SH-SY5Y (cell line): ENCODE measurements around the gene HMGN4.

ENCODE experiments used
- GATA2 ChIP-seq: IDR thresholded peaks from 2 replicates; pipeline ENCODE4 v1.6.1; 2011; ENCODE audit warnings: mild to moderate bottlenecking, low read depth, low read length
- GATA3 ChIP-seq: IDR thresholded peaks from 2 replicates; pipeline ENCODE4 v1.6.1; 2011; ENCODE audit warnings: low read depth, mild to moderate bottlenecking, low read length, moderate library complexity

HMGN4 gene

DNA sequence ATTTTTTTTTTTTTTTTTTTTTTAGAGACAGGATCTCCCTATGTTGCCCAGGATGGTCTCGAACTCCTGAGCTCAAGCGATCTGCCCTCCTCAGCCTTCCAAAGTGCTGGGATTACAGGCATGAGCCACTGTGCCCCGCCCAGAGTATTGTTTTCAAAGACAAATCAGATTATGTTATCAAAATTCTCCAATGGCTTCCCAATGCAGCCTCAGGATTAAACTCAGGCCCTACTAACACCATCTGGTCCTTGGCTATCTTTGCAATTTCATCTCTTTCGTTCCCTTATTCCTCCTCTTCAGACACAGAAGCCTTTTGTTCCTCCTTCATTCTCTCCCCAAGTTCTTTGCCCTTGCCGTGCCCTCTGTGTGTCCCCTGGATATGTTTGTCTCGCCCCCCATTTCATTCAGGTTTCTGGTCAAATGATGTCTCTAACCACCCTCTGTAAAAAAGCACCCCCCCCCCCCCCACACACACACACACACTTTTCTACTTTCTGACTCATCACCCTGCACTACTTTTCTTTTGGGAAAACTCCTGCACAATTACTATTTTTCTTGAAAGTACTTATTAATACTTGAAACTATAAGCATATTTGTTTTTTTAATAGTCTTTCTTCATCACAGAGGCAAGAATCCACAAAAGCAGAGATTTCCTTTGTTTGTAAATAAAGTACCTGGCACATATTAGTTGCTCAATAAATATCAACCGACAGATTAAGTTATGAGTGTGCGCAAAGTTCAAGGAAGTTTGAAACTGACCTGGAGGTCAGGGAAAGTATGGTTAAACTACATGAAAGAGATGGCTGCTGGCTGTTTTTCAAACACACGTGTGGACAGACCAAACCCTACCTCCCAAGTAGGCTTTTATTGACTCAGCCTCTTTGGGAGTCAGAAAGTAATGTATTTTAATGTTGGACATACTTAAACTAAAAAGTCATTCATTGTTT lies 21.4 kb upstream of the HMGN4 start:
- TF ChIP-seq GATA2 = no peak
- TF ChIP-seq GATA3 = no peak

DNA sequence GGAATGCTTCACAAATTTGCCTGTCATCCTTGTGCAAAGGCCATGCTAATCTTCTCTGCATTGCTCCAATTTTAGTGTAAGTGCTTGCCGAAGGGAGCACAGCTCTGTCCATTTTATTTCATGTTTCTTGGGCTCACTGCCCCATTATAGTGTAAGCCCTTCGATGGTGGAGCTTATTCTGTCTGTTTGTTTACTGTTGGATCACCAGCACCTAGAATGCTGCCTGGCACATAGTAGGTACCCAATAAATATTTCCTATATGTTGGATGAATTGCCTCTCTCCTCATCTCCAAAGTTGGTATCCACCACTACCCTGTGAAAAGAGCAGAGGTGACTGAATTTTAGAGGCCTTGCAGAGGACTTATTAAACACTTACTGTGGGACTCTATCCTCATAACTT lies 18.8 kb upstream of the HMGN4 start:
- no peak for TF ChIP-seq GATA2
- no peak for TF ChIP-seq GATA3

DNA sequence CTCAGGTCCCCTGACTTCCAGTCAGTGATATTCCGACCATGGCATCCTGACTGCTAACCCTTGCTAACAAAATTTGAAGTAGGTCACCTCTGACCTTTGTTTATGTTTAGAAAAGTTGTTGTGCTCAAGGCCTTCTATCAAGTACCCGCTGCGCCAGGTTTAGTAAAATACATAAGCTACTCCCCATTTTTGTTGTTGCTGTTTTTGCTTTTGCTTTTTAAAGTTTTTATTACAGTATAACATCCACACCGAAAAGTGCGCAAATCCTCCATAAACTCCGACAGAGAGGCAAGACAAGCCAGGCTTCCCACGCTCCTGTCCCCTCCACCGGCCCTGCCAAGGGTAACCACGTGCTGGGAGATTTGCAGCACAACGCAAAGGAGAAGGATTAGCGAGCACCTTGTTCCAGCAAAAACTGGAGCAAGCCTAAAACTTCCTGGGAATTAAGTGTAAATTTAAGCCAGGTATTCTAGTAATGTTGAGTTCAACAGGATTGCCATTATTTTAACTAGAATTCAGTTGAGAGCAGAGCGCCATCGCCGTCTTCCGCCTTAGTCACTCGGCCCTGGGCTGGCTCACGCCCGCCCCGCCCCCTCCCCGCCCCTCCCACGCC lies 17.8 kb upstream of the HMGN4 start:
- TF ChIP-seq GATA2 (no peak), GATA3 (no peak)

DNA sequence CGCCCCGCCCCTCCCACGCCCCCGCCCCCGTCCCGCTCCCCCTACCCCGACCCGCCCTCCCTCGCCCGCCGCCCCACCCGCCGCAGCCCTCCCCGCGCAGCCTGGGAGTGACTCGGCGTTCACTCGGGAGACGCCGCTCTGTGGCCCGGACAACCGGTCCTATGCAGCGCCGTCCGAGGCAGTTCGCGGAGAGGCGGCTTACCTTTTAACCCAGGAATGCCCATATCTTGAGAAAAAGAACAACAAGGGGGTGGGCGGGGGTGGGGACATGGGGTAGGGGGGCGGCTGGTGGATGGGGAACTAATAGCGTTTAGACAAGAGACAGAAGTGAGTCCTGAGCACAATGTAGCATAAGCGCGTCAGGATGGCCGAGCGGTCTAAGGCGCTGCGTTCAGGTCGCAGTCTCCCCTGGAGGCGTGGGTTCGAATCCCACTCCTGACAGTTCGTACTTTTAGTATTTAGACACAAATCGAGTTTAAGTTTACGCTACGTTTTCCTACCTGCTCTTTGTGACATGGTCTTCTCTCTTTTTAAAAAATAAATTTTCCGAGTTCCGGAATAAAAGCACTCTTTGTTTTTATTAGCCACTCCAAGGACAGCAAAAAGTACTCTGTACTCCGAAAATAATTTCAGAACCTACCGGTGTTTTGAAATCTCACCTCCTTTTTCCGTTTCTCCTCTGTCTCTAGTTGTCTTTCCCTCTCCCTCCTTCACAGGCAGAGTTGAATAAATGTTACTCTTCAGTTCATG lies 17.1 kb upstream of the HMGN4 start:
- TF ChIP-seq GATA2 (no peak), GATA3 (no peak)

DNA sequence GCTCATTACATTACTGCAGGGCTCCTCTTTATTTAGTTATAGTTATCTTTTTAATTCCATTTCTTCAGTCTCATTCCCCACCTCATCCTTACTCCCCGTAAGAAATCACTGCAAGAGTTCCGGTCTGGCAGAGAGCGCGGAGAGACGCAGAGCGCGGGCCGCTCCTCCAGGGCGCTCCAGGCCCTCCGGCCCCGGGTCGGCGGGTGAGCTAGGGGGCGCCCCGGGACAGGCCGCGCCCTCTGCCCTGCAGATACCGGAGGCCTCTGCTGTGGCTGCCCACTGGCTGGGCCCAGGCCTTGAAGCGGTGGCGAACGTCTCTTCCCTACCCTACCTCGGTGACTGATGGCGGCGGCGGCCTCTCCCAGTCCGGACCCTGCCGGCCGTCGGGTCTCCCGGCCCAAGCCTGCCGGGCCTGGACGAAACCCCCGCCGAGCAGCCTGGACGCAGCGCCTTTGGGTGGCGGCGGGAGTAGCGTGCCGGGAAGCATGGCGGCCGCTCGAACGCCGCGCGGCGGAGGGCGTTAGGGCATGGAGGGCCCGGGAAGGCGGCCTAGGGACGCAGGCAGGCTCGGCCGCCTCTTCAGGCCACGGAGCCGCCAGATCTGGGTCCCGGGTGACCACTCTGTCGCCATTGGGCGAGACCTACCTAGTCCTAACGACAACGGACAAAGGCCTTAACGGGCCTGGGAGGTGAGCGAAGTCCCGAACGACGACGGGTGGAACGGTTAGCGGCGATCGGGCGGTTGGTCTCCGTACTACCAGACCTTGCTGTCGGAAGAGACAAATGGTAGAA lies 16.4 kb upstream of the HMGN4 start:
- TF ChIP-seq GATA3 (no peak), GATA2 (no peak)

DNA sequence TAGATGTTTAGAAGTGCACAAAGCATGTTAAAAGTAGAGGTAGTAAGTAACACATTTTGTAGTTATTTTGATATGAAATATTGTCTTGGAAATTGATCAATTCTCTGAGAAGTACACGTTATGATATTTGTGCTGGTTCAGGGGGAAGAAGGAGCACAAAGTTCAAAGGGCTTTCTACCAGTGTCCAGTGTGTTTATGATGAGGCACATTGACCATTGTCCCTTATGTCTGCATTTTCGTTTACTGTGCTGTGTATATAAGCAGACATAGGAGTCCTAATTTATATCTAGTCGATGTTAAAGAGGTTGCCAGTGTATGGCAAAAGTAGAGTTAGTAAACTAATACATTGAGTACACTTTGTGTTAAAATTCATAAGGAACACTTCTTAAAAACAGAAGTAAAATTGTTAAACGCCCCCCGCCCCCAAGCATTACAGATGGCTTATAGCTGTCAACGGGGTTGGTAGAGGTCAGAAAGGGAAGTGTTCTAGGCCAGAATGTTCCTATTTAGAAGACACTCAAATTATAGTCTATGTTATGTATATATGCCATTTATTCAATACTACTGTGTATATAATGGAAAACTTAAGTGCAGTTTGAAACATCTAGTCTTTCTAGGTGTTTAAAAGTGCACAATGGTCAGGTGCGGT lies 13.3 kb upstream of the HMGN4 start:
- no peak for TF ChIP-seq GATA2
- no peak for TF ChIP-seq GATA3

DNA sequence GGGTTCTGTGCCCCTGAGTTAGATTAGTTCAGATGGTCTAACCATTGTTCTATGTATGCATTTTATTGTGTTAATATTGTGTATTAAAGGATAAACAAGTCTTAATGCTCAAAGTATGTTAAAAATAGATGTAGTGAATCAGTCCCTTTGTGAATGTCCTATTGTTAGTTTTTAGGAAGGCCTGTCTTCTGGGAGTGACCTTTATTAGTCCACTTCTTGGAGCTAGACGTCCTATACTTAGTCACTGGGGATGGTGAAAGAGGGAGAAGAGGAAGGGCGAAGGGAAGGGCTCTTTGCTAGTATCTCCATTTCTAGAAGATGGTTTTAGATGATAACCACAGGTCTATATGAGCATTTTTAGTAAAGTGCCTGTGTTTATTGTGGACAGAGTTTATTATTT lies 12.3 kb upstream of the HMGN4 start:
- TF ChIP-seq GATA3 = no peak
- TF ChIP-seq GATA2 = no peak

DNA sequence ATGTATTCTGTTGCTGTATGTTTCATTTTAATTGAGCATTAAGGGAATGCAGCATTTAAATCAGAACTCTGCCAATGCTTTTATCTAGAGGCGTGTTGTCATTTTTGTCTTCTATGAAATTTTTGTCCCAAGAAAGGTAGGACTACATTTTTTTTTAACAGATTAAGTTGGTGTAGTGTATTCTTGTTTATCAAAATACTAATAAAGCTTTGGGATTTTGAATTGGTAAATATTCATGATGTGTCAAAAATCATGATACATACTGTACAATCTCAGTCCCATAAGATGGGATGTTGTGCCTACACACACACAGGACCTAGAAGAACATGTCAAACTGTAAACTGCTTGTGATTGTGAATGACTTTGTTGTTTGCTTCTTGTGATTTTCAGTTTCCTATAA lies 11.2 kb upstream of the HMGN4 start:
- TF ChIP-seq GATA3 = no peak
- TF ChIP-seq GATA2 = no peak

DNA sequence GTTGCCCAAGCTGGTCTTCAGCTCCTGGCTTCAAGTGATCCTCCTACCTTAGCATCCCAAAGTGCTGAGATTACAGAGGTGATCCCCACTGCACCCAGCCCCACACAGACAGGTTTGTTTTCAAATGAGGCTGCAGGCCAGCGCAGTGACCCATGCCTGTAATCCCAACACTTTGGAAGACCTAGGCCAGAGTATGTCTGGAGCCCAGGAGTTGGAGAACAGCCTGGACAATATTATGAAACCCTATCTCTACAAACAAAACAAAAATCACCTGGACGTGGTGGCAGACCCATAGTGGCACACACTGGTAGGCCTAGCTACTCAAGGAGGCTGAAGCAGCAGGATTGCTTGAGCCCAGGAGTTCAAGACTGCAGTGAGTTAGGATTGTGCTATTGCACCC lies 8.0 kb upstream of the HMGN4 start:
- TF ChIP-seq GATA3 (no peak), GATA2 (no peak)

DNA sequence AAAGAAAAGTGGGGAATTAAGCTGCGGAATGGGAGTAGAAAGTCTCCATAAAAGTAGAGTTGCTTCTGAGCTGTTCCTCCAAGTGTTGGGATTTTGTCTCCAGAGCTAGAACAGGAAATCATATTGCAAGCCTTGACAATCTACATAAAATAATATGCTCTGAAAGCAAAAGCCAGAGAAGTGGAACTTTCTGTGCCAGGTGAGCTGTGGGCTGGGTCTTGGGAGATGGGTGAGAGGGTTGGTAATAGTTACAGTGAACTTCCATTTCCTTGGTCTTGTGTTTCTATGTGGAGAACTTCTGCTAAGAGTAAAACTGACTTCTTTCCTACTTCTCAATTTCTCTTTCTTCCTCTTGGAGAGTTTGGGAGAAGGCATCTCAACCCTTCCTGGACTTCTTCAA lies 6.3 kb upstream of the HMGN4 start:
- TF ChIP-seq GATA2 = no peak
- no peak for TF ChIP-seq GATA3

DNA sequence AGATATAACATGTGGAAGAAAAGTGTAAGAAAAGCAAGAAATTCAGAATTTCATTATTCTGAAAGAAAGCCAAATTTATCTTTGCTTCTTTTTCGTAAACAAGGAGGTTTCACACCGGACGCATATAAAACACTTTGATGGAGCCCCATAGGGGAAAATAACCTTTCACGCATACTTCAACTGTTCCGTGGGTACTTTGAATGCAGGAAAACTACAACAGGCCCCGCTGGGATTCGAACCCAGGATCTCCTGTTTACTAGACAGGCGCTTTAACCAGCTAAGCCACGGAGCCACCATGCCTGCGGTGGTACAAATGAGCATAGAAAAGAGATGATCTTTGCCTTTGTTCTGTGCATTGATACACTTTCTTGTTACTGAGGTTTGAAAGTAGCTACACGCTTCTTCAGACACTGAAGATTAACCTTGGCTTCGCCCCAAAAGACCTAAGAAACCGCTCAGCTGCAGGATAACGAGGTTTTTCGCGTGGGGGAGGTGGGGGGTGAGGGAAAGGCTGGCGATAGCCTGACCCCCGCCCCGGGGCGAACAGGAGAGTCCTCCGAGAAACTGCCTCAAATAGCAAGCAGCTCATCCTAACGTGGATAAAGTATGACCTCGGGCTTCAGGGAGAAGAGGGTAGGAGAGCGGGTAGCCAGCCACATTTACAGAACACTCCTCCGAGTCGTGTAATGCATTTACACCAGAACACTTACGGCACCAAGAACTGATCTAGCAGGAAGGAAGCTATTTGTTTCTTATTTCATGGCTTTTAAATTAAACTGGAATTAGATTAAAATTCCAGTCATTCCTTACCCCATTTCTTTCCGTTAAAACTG lies 5.3 kb upstream of the HMGN4 start:
- TF ChIP-seq GATA3 = no peak
- no peak for TF ChIP-seq GATA2

DNA sequence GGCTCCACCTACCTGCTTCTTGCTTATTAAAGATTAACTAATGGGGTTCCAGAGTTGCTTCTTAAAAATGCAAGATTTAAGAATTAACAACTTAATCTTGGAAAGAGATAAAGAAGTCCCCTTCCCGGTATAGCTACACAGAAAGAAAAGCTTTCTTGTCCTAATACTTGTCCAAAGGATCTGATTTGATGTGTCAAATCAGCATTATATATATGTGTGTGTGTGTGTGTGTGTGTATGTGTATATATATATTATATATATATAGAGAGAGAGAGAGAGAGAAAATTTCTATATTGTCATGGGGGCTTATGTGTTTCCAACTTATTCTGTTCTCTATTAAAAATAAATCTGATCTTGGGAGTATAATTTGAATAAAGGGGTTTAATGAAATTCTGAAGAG lies 4.6 kb upstream of the HMGN4 start:
- TF ChIP-seq GATA2 (no peak), GATA3 (no peak)
